GM23338 (cell line): ENCODE data around the gene CNTNAP5. TPM values are rescaled to one million over a fixed set of nuclear protein-coding genes. Genes with fewer than 3 reads are reported as not detected.

Experiments used
- ATAC-seq: fragments of 200-7000 bp; cut with Tn5 transposase; 3 replicates; pipeline ENCODE4 v1.9.1; 2020
- DNase-seq: peaks from one replicate; pipeline ENCODE4 v3.0.0-alpha.2; 2015; ENCODE audit warnings: low spot score
- H2AFZ ChIP-seq: fragments of 200-600 bp; sonication (generic); 2 replicates; pipeline ENCODE4 v1.8.0; 2016; ENCODE audit warnings: antibody characterized with exemption, mild to moderate bottlenecking, moderate library complexity
- H3F3A ChIP-seq: fragments of 200-600 bp; sonication (generic); replicated peaks from 2 replicates; pipeline ENCODE4 v1.8.0; 2017; ENCODE audit warnings: antibody characterized with exemption, mixed run types, low read depth
- H3K27ac ChIP-seq: fragments of 200-600 bp; sonication (generic); 2 replicates; pipeline ENCODE4 v1.6.1; 2016; ENCODE audit warnings: low read depth
- H3K27me3 ChIP-seq: fragments of 200-600 bp; sonication (generic); 2 replicates; pipeline ENCODE4 v1.8.0; 2016; ENCODE audit warnings: mild to moderate bottlenecking, mixed run types, moderate library complexity; ENCODE audit not compliant: insufficient read depth
- H3K36me3 ChIP-seq: fragments of 200-600 bp; sonication (generic); 2 replicates; pipeline ENCODE4 v1.8.0; 2016; ENCODE audit warnings: mild to moderate bottlenecking; ENCODE audit not compliant: insufficient read depth
- H3K4me1 ChIP-seq: fragments of 200-600 bp; sonication (generic); 2 replicates; pipeline ENCODE4 v1.8.0; 2016; ENCODE audit warnings: mild to moderate bottlenecking, moderate library complexity; ENCODE audit not compliant: insufficient read depth
- H3K4me2 ChIP-seq: fragments of 200-600 bp; sonication (generic); 2 replicates; pipeline ENCODE4 v1.7.1; 2017; ENCODE audit warnings: mixed run types
- H3K4me3 ChIP-seq: fragments of 200-600 bp; sonication (generic); 2 replicates; pipeline ENCODE4 v1.6.1; 2016; ENCODE audit warnings: mixed run types
- H3K79me2 ChIP-seq: fragments of 200-600 bp; sonication (generic); replicated peaks from 2 replicates; pipeline ENCODE4 v1.8.0; 2017; ENCODE audit warnings: mild to moderate bottlenecking; ENCODE audit not compliant: insufficient read depth
- H3K9me2 ChIP-seq: fragments of 200-600 bp; sonication (generic); 2 replicates; pipeline ENCODE4 v1.8.0; 2017; ENCODE audit not compliant: insufficient read depth
- H4K20me1 ChIP-seq: fragments of 200-600 bp; sonication (generic); replicated peaks from 2 replicates; pipeline ENCODE4 v1.8.0; 2017; ENCODE audit warnings: mild to moderate bottlenecking; ENCODE audit not compliant: insufficient read depth
- H3K27ac Mint-ChIP-seq: 2 replicates; pipeline ENCODE4 v1.8.0; 2020; ENCODE audit warnings: inconsistent platforms, mild to moderate bottlenecking, moderate library complexity, mixed read lengths
- H3K27me3 Mint-ChIP-seq: 3 replicates; pipeline ENCODE4 v1.8.0; 2022; ENCODE audit warnings: low read depth, mild to moderate bottlenecking, moderate library complexity, mixed read lengths, inconsistent platforms; ENCODE audit not compliant: insufficient read depth, poor library complexity
- H3K36me3 Mint-ChIP-seq: 3 replicates; pipeline ENCODE4 v1.8.0; 2021; ENCODE audit warnings: low read depth, mild to moderate bottlenecking, inconsistent platforms, moderate library complexity, mixed read lengths
- H3K4me1 Mint-ChIP-seq: 3 replicates; pipeline ENCODE4 v1.8.0; 2020; ENCODE audit warnings: mild to moderate bottlenecking, inconsistent platforms, mixed read lengths
- H3K4me3 Mint-ChIP-seq: 3 replicates; pipeline ENCODE4 v1.8.0; 2021; ENCODE audit warnings: moderate library complexity, mild to moderate bottlenecking, inconsistent platforms, mixed read lengths
- H3K9me3 Mint-ChIP-seq: 3 replicates; pipeline ENCODE4 v1.8.0; 2020; ENCODE audit warnings: moderate library complexity, mild to moderate bottlenecking, inconsistent platforms, mixed read lengths
- CREB1 ChIP-seq: fragments of 250-450 bp; sonication (Bioruptor Pico); IDR thresholded peaks from 2 replicates; pipeline ENCODE4 v1.5.0; 2020; ENCODE audit warnings: low read depth, mild to moderate bottlenecking, moderate library complexity
- EZH2 ChIP-seq: fragments of 200-600 bp; sonication (generic); IDR thresholded peaks from one replicate; pipeline ENCODE4 v1.8.0; 2017; ENCODE audit warnings: antibody characterized with exemption, mild to moderate bottlenecking, low read depth; ENCODE audit not compliant: unreplicated experiment
- EZH2phosphoT487 ChIP-seq: fragments of 200-600 bp; sonication (generic); IDR thresholded peaks from one replicate; pipeline ENCODE4 v1.8.1; 2018; ENCODE audit warnings: antibody characterized with exemption; ENCODE audit not compliant: unreplicated experiment
- JUNB ChIP-seq: IDR thresholded peaks from one replicate; pipeline ENCODE4 v1.6.1; 2016; ENCODE audit warnings: antibody characterized with exemption; ENCODE audit not compliant: unreplicated experiment
- NANOG ChIP-seq: IDR thresholded peaks from 2 replicates; pipeline ENCODE4 v1.6.1; 2016; ENCODE audit warnings: antibody characterized with exemption, borderline replicate concordance
- POLR2AphosphoS5 ChIP-seq: IDR thresholded peaks from 2 replicates; pipeline ENCODE4 v1.6.1; 2016; ENCODE audit warnings: antibody characterized with exemption, low read depth
- STAT1 ChIP-seq: IDR thresholded peaks from one replicate; pipeline ENCODE4 v1.6.1; 2016; ENCODE audit warnings: antibody characterized with exemption; ENCODE audit not compliant: unreplicated experiment
- ZNF114 ChIP-seq: fragments of 250-450 bp; sonication (Bioruptor Pico); IDR thresholded peaks from 2 replicates; pipeline ENCODE4 v1.5.0; 2020; ENCODE audit warnings: mild to moderate bottlenecking, moderate library complexity
- ZNF331 ChIP-seq: fragments of 250-450 bp; sonication (Bioruptor Pico); IDR thresholded peaks from 2 replicates; pipeline ENCODE4 v1.5.0; 2020; ENCODE audit warnings: low read depth, mild to moderate bottlenecking, moderate library complexity
- polyA plus RNA-seq: library from polyadenylated mRNA; unstranded; fragments of >200 nt; fragmentation: Nextera tagmentation; extraction: Ambion mirVana; gene quantifications from 2 replicates; pipeline ENCODE4 v1.2.1, GENCODE V29; 2016
- total RNA-seq: library from RNA; depleted of rRNA; stranded (reverse); fragments of >200 nt; shearing (Covaris generic); gene quantifications from 2 replicates; pipeline ENCODE4 v1.2.3, GENCODE V29; 2014
- TF ChIP-seq, protein P1 (sequence below): fragments of 250-450 bp; sonication (Bioruptor Pico); IDR thresholded peaks from 2 replicates; pipeline ENCODE4 v1.5.0; 2020; ENCODE audit warnings: mild to moderate bottlenecking, moderate library complexity
- TF ChIP-seq, protein P2 (sequence below): IDR thresholded peaks from 2 replicates; pipeline ENCODE4 v1.6.1; 2016; ENCODE audit warnings: antibody characterized with exemption
- TF ChIP-seq, protein P3 (sequence below), 2 experiments: fragments of 200-600 bp in 1 of 2; sonication (generic) in 1 of 2; conservative IDR thresholded peaks; 2 replicates each; pipeline versions ENCODE4 v1.5.1 to v1.6.1; 2016 to 2017; ENCODE audit warnings: antibody characterized with exemption in 2 of 2, low read depth in 2 of 2, mild to moderate bottlenecking in 2 of 2, moderate library complexity in 1 of 2

CNTNAP5 gene
- total and polyA plus RNA-seq, 2 experiments from 2014 or later = 0.49 to 0.50 TPM

DNA sequence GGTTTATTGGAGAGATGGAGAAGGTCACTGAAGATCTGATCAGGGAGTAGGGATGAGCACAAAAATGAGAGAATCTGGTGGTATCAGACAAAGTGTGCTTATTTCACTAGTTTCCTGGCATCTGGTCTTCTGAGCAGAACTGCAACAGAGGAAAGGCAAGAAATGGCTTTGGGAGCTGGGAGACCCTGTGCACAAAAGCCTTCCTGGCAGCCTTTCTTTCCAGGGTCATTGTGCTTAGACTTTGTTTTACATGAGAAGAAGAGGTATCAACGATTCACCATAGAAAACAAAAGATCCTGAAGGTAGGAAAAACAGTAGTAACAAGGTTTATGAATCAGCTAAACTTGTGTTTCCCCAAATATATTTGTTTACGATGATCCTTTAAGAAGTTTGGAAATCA is 162.9 kb downstream of the CNTNAP5 start:
- peaks cover 30% of the 10 kb centered on the region for H3K4me1 Mint-ChIP-seq
- H3K27me3 ChIP-seq = no peaks in the 10 kb centered on the region
- H3K27ac Mint-ChIP-seq = peak overlapping the region; percentile 82
- ATAC-seq = peak; percentile 90
- H3K4me3 ChIP-seq = no peak overlapping the region
- H3K9me3 Mint-ChIP-seq = peaks cover 7% of the 10 kb centered on the region; the same call in 2 of the 3 replicates
- 0 out of 2 replicates have a peak, but pooled peaks cover 6% of the 10 kb centered on the region for H3K9me2 ChIP-seq
- no peak overlapping the region for H2AFZ ChIP-seq
- peak overlapping the region; percentile 54 for H3K4me2 ChIP-seq
- H4K20me1 ChIP-seq = no peaks in the 10 kb centered on the region
- H3F3A ChIP-seq = no peaks in the 10 kb centered on the region
- H3K27me3 Mint-ChIP-seq = peaks cover 1% of the 10 kb centered on the region
- H3K36me3 Mint-ChIP-seq = no peaks in the 10 kb centered on the region; the same call in 2 of the 3 replicates
- no peaks in the 10 kb centered on the region for H3K79me2 ChIP-seq
- H3K27ac ChIP-seq = peak overlapping the region; percentile 68
- peak; percentile 46 for DNase-seq
- 0 out of 3 replicates have a peak overlapping the region, but pooled peaks have one; percentile 8 for H3K4me3 Mint-ChIP-seq
- TF ChIP-seq POLR2AphosphoS5 = no peak
- TF ChIP-seq, protein P1, sequence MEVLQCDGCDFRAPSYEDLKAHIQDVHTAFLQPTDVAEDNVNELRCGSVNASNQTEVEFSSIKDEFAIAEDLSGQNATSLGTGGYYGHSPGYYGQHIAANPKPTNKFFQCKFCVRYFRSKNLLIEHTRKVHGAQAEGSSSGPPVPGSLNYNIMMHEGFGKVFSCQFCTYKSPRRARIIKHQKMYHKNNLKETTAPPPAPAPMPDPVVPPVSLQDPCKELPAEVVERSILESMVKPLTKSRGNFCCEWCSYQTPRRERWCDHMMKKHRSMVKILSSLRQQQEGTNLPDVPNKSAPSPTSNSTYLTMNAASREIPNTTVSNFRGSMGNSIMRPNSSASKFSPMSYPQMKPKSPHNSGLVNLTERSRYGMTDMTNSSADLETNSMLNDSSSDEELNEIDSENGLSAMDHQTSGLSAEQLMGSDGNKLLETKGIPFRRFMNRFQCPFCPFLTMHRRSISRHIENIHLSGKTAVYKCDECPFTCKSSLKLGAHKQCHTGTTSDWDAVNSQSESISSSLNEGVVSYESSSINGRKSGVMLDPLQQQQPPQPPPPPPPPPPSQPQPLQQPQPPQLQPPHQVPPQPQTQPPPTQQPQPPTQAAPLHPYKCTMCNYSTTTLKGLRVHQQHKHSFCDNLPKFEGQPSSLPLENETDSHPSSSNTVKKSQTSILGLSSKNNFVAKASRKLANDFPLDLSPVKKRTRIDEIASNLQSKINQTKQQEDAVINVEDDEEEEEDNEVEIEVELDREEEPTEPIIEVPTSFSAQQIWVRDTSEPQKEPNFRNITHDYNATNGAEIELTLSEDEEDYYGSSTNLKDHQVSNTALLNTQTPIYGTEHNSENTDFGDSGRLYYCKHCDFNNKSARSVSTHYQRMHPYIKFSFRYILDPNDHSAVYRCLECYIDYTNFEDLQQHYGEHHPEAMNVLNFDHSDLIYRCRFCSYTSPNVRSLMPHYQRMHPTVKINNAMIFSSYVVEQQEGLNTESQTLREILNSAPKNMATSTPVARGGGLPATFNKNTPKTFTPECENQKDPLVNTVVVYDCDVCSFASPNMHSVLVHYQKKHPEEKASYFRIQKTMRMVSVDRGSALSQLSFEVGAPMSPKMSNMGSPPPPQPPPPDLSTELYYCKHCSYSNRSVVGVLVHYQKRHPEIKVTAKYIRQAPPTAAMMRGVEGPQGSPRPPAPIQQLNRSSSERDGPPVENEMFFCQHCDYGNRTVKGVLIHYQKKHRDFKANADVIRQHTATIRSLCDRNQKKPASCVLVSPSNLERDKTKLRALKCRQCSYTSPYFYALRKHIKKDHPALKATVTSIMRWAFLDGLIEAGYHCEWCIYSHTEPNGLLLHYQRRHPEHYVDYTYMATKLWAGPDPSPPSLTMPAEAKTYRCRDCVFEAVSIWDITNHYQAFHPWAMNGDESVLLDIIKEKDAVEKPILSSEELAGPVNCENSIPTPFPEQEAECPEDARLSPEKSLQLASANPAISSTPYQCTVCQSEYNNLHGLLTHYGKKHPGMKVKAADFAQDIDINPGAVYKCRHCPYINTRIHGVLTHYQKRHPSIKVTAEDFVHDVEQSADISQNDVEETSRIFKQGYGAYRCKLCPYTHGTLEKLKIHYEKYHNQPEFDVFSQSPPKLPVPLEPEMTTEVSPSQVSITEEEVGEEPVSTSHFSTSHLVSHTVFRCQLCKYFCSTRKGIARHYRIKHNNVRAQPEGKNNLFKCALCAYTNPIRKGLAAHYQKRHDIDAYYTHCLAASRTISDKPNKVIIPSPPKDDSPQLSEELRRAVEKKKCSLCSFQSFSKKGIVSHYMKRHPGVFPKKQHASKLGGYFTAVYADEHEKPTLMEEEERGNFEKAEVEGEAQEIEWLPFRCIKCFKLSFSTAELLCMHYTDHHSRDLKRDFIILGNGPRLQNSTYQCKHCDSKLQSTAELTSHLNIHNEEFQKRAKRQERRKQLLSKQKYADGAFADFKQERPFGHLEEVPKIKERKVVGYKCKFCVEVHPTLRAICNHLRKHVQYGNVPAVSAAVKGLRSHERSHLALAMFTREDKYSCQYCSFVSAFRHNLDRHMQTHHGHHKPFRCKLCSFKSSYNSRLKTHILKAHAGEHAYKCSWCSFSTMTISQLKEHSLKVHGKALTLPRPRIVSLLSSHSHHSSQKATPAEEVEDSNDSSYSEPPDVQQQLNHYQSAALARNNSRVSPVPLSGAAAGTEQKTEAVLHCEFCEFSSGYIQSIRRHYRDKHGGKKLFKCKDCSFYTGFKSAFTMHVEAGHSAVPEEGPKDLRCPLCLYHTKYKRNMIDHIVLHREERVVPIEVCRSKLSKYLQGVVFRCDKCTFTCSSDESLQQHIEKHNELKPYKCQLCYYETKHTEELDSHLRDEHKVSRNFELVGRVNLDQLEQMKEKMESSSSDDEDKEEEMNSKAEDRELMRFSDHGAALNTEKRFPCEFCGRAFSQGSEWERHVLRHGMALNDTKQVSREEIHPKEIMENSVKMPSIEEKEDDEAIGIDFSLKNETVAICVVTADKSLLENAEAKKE (CRISPR knock-in tag) = peak; percentile 94
- no peaks in the 10 kb centered on the region for H3K36me3 ChIP-seq
- H3K4me1 ChIP-seq = peaks cover 27% of the 10 kb centered on the region

DNA sequence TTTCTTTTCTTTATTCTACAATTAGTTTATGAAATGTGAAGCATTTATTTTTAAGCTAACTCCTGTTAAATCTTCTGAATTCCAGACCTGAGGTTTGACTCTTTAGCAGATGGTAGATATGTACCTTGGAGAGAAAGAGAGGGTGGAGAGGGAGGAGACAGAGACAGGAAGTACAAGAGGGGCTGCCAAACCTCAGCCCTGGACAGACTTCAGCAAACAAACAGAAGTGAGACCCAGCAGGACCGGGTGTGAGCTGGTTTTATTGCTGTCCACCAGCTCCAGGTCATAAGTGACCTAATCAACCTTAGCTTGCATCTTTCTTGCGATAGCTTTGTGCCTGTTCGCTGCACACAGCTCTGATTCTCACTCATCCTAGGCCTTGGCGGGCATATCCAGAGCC is 168.6 kb downstream of the CNTNAP5 start:
- H3K27me3 ChIP-seq = no peaks in the 10 kb centered on the region
- H3F3A ChIP-seq = no peaks in the 10 kb centered on the region
- H3K4me3 ChIP-seq = no peak overlapping the region
- 0 out of 2 replicates have a peak, but pooled peaks cover 6% of the 10 kb centered on the region for H3K9me2 ChIP-seq
- Mint-ChIP-seq H3K27me3 (peaks cover 1% of the 10 kb centered on the region), H3K27ac (no peak overlapping the region), H3K4me3 (no peak overlapping the region), H3K9me3 (peaks cover 8% of the 10 kb centered on the region; the same call in 1 of the 3 replicates), H3K4me1 (no peaks in the 10 kb centered on the region), H3K36me3 (no peaks in the 10 kb centered on the region; the same call in 2 of the 3 replicates)
- H3K4me2 ChIP-seq = no peak overlapping the region
- no peaks in the 10 kb centered on the region for H3K36me3 ChIP-seq
- H3K27ac ChIP-seq = no peak overlapping the region
- ATAC-seq = no peak
- DNase-seq = no peak
- H3K79me2 ChIP-seq = no peaks in the 10 kb centered on the region
- peak overlapping the region; percentile 32; the same call in 1 of the 2 replicates for H2AFZ ChIP-seq
- H3K4me1 ChIP-seq = no peaks in the 10 kb centered on the region; the same call in 1 of the 2 replicates
- no peaks in the 10 kb centered on the region for H4K20me1 ChIP-seq
- TF ChIP-seq, protein P2, sequence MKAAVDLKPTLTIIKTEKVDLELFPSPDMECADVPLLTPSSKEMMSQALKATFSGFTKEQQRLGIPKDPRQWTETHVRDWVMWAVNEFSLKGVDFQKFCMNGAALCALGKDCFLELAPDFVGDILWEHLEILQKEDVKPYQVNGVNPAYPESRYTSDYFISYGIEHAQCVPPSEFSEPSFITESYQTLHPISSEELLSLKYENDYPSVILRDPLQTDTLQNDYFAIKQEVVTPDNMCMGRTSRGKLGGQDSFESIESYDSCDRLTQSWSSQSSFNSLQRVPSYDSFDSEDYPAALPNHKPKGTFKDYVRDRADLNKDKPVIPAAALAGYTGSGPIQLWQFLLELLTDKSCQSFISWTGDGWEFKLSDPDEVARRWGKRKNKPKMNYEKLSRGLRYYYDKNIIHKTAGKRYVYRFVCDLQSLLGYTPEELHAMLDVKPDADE = no peak
- TF ChIP-seq STAT1 (no peak), JUNB (no peak), NANOG (no peak), ZNF114 (no peak), EZH2phosphoT487 (no peak), ZNF331 (CRISPR knock-in tag) (no peak), EZH2 (no peak), POLR2AphosphoS5 (no peak), CREB1 (no peak)
- TF ChIP-seq, protein P3, sequence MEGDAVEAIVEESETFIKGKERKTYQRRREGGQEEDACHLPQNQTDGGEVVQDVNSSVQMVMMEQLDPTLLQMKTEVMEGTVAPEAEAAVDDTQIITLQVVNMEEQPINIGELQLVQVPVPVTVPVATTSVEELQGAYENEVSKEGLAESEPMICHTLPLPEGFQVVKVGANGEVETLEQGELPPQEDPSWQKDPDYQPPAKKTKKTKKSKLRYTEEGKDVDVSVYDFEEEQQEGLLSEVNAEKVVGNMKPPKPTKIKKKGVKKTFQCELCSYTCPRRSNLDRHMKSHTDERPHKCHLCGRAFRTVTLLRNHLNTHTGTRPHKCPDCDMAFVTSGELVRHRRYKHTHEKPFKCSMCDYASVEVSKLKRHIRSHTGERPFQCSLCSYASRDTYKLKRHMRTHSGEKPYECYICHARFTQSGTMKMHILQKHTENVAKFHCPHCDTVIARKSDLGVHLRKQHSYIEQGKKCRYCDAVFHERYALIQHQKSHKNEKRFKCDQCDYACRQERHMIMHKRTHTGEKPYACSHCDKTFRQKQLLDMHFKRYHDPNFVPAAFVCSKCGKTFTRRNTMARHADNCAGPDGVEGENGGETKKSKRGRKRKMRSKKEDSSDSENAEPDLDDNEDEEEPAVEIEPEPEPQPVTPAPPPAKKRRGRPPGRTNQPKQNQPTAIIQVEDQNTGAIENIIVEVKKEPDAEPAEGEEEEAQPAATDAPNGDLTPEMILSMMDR (conservative IDR thresholded peaks at IDR 0.05; ENCODE audit: low read depth in 2 of 2) = no peak
